Measurements from ENCODE around the gene KRTAP4-2.
"Not testable (repeated sequence)": the region's sequence is repeated elsewhere in the genome, so short reads cannot be mapped to it uniquely, and the experiment has no call there.

The KRTAP4-2 gene

DNA sequence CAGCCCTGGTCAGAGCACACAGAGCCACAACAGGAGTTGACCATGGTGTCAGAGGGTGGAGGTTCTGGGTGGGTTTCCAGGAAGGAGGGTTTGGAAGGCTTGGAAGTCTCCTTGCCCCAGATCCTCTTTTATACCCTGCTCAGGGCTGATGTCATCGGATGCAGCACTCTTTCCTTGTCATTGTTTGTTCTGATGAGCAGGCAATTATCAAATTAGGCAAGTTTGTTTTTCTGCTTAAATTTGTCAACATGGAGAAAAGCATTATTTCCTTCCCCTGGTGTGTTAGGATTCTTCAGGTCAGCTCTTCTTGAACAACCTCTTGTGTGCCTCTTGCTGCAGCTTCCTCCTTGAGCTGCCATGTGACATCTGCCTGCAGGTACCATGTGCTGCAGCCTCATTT is 17.4 kb downstream of the KRTAP4-2 start, which contains the start of gene KRTAP4-4:
KRTAP4-4 (minus strand) TSS at position 101 of the 400 bp plus-strand sequence; CDS start at position 44, 57 bp downstream.
- no peak for DNase-seq (ENCODE audit: low read depth)

DNA sequence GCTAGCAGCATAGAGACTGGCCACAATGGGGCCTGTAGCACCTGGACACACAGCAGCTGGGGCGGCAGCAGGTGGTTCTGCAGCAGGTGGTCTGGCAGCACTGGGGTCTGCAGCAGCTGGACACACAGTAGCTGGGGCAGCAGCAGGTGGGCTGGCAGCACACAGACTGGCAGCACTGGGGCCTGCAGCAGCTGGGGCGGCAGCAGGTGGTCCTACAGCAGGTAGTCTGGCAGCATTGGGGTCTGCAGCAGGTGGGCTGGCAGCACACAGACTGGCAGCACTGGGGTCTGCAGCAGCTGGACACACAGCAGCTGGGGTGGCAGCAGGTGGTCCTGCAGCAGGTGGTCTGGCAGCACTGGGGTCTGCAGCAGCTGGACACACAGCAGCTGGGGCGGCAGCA is 17.8 kb downstream of the KRTAP4-2 start:
- not testable (repeated sequence) for DNase-seq (ENCODE audit: low read depth)

DNA sequence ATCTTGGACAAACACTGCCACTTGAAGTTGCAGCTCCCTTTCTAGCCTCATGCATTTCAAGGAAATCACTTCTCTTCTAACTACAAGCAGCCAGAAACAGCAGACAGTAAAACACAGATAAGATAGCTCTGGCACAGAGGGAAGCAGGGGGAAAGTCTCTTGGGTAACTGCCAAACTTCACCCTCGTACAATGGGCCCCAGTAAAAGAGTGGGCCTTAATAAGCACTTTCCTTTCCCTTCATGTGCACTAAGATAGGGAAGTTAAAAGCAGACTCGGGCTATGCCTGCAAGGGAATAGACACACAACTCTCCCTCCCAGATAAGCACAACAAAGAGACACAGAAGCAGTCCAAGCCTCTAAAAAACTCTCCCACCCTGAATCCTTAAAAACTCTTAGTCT is 24.2 kb downstream of the KRTAP4-2 start:
- no peak for DNase-seq (ENCODE audit: low read depth)

DNA sequence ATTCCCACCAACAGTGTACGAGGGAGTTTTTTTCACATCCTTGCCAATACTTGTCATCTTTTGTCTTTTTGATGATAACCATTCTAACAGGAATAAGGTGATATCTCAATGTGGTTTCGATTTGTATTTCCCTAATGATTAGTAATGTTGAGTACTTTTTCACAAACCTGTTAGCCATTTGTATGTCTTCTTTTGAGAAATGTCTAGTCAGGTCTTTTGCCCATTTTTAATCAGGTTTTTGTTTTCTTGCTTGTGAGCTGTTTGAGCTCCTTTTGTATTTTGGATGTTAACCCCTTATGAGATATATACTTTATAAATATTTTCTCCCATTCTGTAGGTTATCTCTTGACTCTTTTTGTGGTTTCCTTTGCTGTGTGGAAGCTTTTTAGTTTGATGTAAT is 26.5 kb downstream of the KRTAP4-2 start:
- no peak for DNase-seq (ENCODE audit: low read depth)

- DNase-seq (ENCODE audit: low read depth) = no peak
Measured at GRCh38 chr17:41150026-41150425, 28.0 kb downstream of the KRTAP4-2 start.

- no peak for DNase-seq (ENCODE audit: low read depth)
Measured at GRCh38 chr17:41149652-41149985, 28.4 kb downstream of the KRTAP4-2 start, which contains the start of gene KRTAP4-5. KRTAP4-5 (minus strand) TSS chr17:41149825; CDS start chr17:41149767, 58 bp downstream.

GRCh38 chr17:41148971-41149651 is 28.9 kb downstream of the KRTAP4-2 start:
- DNase-seq (ENCODE audit: low read depth) = not testable (repeated sequence)

DNA sequence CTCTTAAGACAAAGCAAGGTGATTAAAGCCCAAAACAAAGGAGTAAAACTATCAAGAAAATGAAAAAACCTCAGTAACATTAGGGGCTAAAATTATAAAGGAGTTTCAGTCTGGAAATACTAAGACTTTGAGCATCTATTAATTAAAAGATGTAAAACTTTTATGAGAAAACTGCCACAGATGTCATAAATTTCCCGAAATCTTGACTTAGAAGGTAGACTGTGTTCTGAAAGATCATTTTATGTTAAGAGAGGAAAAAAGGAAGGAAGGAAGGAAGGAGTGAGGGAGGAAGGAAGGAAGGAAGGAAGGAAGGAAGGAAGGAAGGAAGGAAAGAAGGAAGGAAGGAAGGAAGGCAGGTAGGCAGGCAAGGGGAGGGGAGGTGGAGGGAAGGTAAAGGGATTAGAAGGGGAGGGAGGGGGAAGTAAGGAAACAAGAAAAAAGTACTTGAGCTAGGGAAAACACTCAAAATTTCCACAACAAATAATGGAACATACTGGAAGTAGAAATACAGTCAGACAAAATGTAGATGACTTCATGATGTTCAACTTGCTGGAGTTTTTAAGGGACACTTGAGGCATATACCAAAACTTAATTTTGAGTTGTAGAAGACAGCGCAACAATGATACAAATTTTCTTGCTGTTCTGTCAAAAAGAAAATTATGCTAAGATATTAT is 30.4 kb downstream of the KRTAP4-2 start:
- no peak for DNase-seq (ENCODE audit: low read depth)

DNA sequence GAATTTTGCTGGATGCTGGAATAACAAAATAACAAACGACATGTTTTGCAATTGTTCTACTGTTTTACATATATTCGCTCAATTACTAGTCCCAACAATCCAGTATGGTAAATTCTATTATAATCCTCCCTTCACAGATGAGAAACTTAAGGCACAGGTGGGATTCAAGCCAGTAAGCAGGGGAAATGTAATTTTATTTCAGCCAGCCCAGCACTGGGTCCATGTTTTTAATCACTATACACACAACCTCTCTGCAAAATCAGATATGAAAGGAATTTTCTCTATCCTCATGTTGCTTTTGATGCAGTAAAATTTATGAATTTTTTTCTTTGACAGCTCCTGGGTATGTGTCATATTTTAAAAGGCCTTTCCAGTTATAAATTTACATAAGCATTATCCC is 32.8 kb downstream of the KRTAP4-2 start:
- no peak for DNase-seq (ENCODE audit: low read depth)

DNA sequence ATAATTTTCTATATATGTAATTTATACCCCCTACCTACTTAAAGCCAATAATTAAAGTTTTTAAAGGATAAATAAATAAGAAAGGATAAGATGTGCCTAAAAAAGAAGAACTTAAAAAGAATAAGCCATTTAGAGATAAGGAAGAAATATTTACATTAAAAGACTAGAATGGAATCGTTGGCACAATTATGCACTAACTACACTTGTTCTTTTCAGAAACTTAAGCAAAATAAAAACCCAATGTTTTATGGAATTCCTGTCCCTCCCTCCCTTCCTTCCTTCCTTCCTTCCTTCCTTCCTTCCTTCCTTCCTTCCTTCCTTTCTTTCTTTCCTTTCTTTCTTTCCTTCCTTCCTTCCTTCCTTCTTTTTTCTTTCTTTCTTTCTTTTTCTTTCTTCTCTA is 33.2 kb downstream of the KRTAP4-2 start:
- no peak for DNase-seq (ENCODE audit: low read depth)

GRCh38 chr17:41141361-41141760 is 36.7 kb downstream of the KRTAP4-2 start:
- DNase-seq (ENCODE audit: low read depth) = no peak

GRCh38 chr17:41140360-41141131 is 37.5 kb downstream of the KRTAP4-2 start, which contains the start of gene KRTAP4-6:
KRTAP4-6 (minus strand) TSS chr17:41140544; CDS start chr17:41140487, 57 bp downstream.
- no peak for DNase-seq (ENCODE audit: low read depth)

GRCh38 chr17:41139865-41140264 is 38.2 kb downstream of the KRTAP4-2 start:
- not testable (repeated sequence) for DNase-seq (ENCODE audit: low read depth)

- no peak for DNase-seq (ENCODE audit: low read depth)
Measured at GRCh38 chr17:41133880-41134735, 43.9 kb downstream of the KRTAP4-2 start.

DNA sequence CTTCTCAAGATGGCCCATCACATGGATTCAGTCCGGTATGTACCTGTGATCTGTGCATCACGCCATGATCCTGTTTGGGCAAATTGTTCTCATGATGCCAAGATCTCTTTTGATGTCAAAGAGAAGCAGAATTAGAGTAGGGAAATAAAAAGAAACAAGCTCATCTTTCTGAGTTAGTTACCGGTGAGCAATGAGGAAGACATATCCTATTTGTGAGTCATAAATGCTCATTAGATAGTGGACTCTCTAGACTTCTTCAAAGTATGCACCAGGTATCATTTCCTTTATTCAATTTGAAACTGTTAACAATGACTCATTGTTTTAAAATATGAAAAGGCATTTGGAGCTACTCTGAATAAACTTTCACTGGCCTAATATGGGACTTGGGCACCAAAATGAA is 46.0 kb downstream of the KRTAP4-2 start:
- DNase-seq (ENCODE audit: low read depth) = no peak
